Kidney (tissue), 14 donors: ENCODE measurements around the gene ACOXL. TPM values are rescaled to one million over a fixed set of nuclear protein-coding genes. Genes with fewer than 3 reads are reported as not detected.

Source experiments
- DNase-seq, 5 donors: peaks; one replicate each; pipeline ENCODE4 v3.0.0-alpha.2; 2013 to 2020
- FAIRE-seq: peaks from 2 replicates; lab custom pipeline; 2012; peaks lifted over from hg19 to GRCh38; lab: Jason Lieb, UNC
- H3K27ac ChIP-seq, 2 donors: one replicate each; pipeline ENCODE4 v1.7.0; 2013; ENCODE audit warnings: low read depth in 2 of 2, low read length in 2 of 2, inconsistent platforms in 1 of 2
- H3K27me3 ChIP-seq: one replicate; pipeline ENCODE4 v1.7.1; 2013; ENCODE audit warnings: low read length, inconsistent platforms; ENCODE audit not compliant: control insufficient read depth, insufficient read depth
- H3K36me3 ChIP-seq, 3 donors: one replicate each; pipeline versions ENCODE4 v1.7.0 to v1.7.1; 2013; ENCODE audit warnings: low read length in 3 of 3, control low read depth in 1 of 3, inconsistent platforms in 1 of 3; ENCODE audit not compliant: insufficient read depth in 3 of 3, control insufficient read depth in 2 of 3
- H3K4me1 ChIP-seq, 3 donors: one replicate each; pipeline versions ENCODE4 v1.7.0 to v1.7.1; 2013; ENCODE audit warnings: low read length in 3 of 3, inconsistent platforms in 1 of 3, low read depth in 1 of 3; ENCODE audit not compliant: control insufficient read depth in 2 of 3, insufficient read depth in 2 of 3
- H3K4me3 ChIP-seq, 3 donors: one replicate each; pipeline versions ENCODE4 v1.7.0 to v1.8.1; 2013; ENCODE audit warnings: low read length in 3 of 3, control low read depth in 1 of 3, inconsistent platforms in 1 of 3
- H3K9ac ChIP-seq, 3 donors: one replicate each; pipeline versions ENCODE4 v1.7.0 to v1.7.1; 2013; ENCODE audit warnings: low read length in 3 of 3, control low read depth in 1 of 3, inconsistent platforms in 1 of 3
- H3K9me3 ChIP-seq, 3 donors: one replicate each; pipeline versions ENCODE4 v1.7.0 to v1.7.1; 2013; ENCODE audit warnings: low read length in 3 of 3, control low read depth in 1 of 3, inconsistent platforms in 1 of 3; ENCODE audit not compliant: control insufficient read depth in 2 of 3, insufficient read depth in 1 of 3
- CTCF ChIP-seq: IDR thresholded peaks from 3 replicates; pipeline ENCODE4 v1.5.1; 2012; ENCODE audit warnings: mild to moderate bottlenecking, moderate library complexity, borderline replicate concordance; ENCODE audit not compliant: insufficient read depth; ENCODE audit errors: extremely low read depth
- intact Hi-C: fragments of 100-400 bp; cut with DNase I; formaldehyde crosslinking; loops from one replicate; pipeline ENCODE4 v1.11.1; 2022
- polyA plus RNA-seq: library from polyadenylated mRNA; stranded (reverse); fragments of 350-450 nt; fragmentation: Illumina TruSeq; extraction: RNeasy Lipid Tissue Mini Kit (QIAGEN cat#74804); gene quantifications from one replicate; pipeline ENCODE4 v1.2.3, GENCODE V29; 2014; ENCODE audit warnings: low read depth, low replicate concordance; ENCODE audit not compliant: insufficient read depth
- total RNA-seq: library from RNA; stranded (reverse); fragmentation: NEBNext Ultra II Directional; extraction: Animal tissue kit (Norgen Biotek cat#: 25700); gene quantifications from one replicate; pipeline ENCODE4 v1.2.1, GENCODE V29; 2021
- donor health status: control.
- donor health status: control.
- donor health status: control.
- donor health status: control.
- donor health status: control.
- donor health status: DM: yes; HTN: yes; CAD: no.
- donor health status: Normal renal cell carcinoma (clear cell type).

ACOXL gene
- total and polyA plus RNA-seq, 2 donors from 2014 or later, result 2.0 TPM; not detected in 1

GRCh38 chr2:111050701-111051376 lies 318.5 kb downstream of the ACOXL start:
- FAIRE-seq, result no peak
- peaks cover 0 to 12% (median 10%) of the 10 kb centered on the region in 3 donors for H3K4me1 ChIP-seq
- no peaks in the 10 kb centered on the region for H3K9me3 ChIP-seq
- H3K36me3 ChIP-seq, result no peaks in the 10 kb centered on the region
- H3K27me3 ChIP-seq, result no peaks in the 10 kb centered on the region
- DNase-seq, result peak in 1 of 5 donors; percentile 26
- TF ChIP-seq CTCF, result no peak
- peak overlapping the region; percentile 75 to 78 for H3K27ac ChIP-seq
- no peak overlapping the region for H3K4me3 ChIP-seq
- intact Hi-C loops, result no loop called here
- peak overlapping the region in 1 of 3 donors; percentile 30 for H3K9ac ChIP-seq

GRCh38 chr2:111052621-111053020 lies 320.2 kb downstream of the ACOXL start:
- intact Hi-C loops, result no loop called here
- Histone ChIP-seq H3K36me3 (no peaks in the 10 kb centered on the region), H3K27ac (no peak overlapping the region), H3K27me3 (no peaks in the 10 kb centered on the region), H3K4me3 (no peak overlapping the region), H3K9ac (no peak overlapping the region), H3K9me3 (no peaks in the 10 kb centered on the region), H3K4me1 (peaks cover 0 to 12% (median 10%) of the 10 kb centered on the region in 3 donors)
- no peak for TF ChIP-seq CTCF
- FAIRE-seq (no peak), DNase-seq (peak in 1 of 5 donors; percentile 20)

GRCh38 chr2:111053266-111053665 lies 320.9 kb downstream of the ACOXL start:
- Histone ChIP-seq H3K9me3 (no peaks in the 10 kb centered on the region), H3K9ac (no peak overlapping the region)
- TF ChIP-seq CTCF, result no peak

More at GRCh38 chr2:111053266-111053665, 320.9 kb downstream of the ACOXL start:
- H3K36me3 ChIP-seq, result no peaks in the 10 kb centered on the region
- DNase-seq, result peak in 1 of 5 donors; percentile 18
- H3K27ac ChIP-seq, result no peak overlapping the region
- no peak for FAIRE-seq
- H3K27me3 ChIP-seq, result no peaks in the 10 kb centered on the region
- H3K4me1 ChIP-seq, result peaks cover 0 to 12% (median 10%) of the 10 kb centered on the region in 3 donors
- no peak overlapping the region for H3K4me3 ChIP-seq
- intact Hi-C loops, result no loop called here
